ENCODE measurements around the gene EIF4EBP2.

GRCh38 chr10:70466951-70467350 is 63.0 kb downstream of the EIF4EBP2 start:
- TF ChIP-seq CTCF (IDR thresholded peaks at IDR 0.05) (no peak), POLR2A (IDR thresholded peaks at IDR 0.05) (no peak)
